HG02610 (cell line): ENCODE measurements around the gene CMSS1.

ENCODE experiments used
- ATAC-seq: cut with Tn5 transposase; IDR thresholded peaks from one replicate; pipeline ENCODE4 v1.9.1; 2021; ENCODE audit warnings: mild to moderate bottlenecking, moderate library complexity; ENCODE audit not compliant: unreplicated experiment

CMSS1 gene

DNA sequence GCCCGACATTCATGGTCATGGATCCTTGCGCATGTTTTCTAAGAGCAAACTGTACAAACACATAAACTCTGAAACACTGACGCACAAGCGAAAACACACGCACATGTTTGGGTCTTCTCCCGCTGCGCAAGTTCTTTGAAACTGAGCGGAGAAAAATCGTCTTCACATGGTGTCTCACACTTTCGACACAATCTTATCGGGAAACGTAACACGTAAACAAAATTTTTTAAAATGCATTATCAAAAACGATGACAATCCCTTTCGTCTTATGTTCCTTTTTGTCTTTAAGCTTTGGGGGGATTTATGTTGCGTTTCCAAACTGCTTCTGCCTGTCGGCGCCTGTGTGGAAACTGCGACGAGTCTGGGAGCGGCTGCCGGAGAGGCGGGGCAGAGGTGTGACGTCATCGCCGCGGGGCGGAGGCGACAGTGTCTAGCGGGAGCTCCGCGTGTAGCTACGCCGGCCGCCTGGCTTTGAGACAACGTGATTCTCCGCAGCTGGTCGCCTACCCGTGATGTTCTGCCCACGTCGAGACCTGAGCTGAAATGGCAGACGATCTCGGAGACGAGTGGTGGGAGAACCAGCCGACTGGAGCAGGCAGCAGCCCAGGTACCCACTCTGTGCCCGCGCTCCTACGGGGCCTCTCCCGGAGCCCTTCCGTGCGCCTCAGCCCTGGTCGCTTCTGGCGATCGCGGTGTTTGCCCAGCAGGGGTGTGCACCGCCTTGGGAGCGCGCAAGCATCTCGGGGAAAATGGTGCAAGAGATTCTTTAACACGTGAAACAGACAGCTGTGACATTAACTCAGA lies at the start of gene CMSS1:
Gene CMSS1, plus strand, starts transcription at position 426 of the 804 bp plus-strand sequence.
- ATAC-seq, result peak; percentile 97

- ATAC-seq, result no peak
Measured at GRCh38 chr3:99768126-99768525, 49.5 kb upstream of the CMSS1 start.

GRCh38 chr3:99768808-99769501 lies 48.7 kb upstream of the CMSS1 start:
- no peak for ATAC-seq

GRCh38 chr3:99772171-99772570 lies 45.5 kb upstream of the CMSS1 start:
- no peak for ATAC-seq

GRCh38 chr3:99772671-99773070 lies 45.0 kb upstream of the CMSS1 start:
- ATAC-seq, result no peak

- peak; percentile 98 for ATAC-seq
Measured at GRCh38 chr3:99774467-99774866, 43.2 kb upstream of the CMSS1 start.

GRCh38 chr3:99776516-99777209 lies 41.0 kb upstream of the CMSS1 start:
- ATAC-seq, result no peak

- no peak for ATAC-seq
Measured at GRCh38 chr3:99777210-99777549, 40.5 kb upstream of the CMSS1 start.

- no peak for ATAC-seq
Measured at GRCh38 chr3:99777708-99778107, 40.0 kb upstream of the CMSS1 start.

GRCh38 chr3:99780749-99781148 lies 36.9 kb upstream of the CMSS1 start:
- ATAC-seq, result no peak

- no peak for ATAC-seq
Measured at GRCh38 chr3:99781761-99782160, 35.9 kb upstream of the CMSS1 start.

DNA sequence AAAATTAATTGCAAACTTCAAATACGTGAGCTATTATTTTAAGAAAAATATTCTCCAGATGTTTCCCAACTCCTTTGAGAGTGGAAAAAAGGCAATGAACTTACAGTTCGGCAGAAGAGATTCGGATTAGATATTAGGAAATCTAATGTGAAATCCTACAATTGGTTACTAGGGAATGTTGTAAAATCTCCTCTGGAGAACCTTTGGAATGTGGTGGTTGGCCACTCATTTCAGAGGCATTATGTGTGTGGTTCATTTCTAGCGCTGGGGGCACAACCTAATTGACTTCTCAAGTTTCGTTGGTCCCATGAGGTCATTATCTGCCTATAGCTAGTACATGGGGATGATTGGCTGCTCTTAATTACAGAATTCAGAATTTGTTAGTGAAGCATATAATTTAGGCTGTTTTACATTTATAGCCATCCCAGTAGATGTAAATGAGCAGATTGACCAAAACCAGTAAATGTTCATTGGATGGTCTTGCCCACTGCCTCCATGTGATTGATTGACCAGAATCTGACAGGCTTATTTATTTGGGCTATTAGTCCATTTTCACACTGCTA lies 34.6 kb upstream of the CMSS1 start:
- no peak for ATAC-seq

DNA sequence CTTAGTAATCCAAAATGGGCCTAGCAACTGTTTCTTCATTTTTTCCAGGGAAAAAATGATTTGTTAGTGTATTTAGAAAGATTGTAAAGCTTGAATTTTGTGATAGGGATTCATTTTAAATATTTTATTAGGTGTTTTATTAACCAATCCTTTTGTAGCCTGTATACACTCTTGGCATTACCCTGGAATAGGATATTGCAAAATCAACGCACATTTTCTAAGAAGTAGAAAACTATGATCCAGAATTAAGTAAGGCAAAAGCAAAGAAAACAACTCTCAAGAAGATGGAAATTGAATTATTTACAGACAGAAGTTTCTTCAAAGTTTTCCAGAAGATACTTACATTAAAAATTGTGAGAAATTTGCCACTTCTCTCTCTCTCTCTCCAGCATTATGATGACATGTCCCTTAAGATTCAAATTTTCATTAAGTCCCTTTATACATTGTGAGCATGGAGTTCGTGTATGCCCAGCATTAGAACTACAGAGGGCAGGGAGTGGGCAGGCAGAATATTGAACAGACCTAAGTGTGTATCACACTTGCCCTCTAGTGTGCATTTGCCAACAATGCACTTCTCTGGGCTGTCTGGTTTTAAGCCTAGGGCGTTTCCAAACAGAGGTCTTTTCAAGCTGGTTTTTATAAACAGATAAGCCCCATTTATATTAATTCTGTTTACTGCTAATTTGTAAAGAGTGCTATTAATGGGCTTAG lies 28.5 kb upstream of the CMSS1 start:
- ATAC-seq, result peak; percentile 97

GRCh38 chr3:99794485-99794884 lies 23.2 kb upstream of the CMSS1 start:
- no peak for ATAC-seq

DNA sequence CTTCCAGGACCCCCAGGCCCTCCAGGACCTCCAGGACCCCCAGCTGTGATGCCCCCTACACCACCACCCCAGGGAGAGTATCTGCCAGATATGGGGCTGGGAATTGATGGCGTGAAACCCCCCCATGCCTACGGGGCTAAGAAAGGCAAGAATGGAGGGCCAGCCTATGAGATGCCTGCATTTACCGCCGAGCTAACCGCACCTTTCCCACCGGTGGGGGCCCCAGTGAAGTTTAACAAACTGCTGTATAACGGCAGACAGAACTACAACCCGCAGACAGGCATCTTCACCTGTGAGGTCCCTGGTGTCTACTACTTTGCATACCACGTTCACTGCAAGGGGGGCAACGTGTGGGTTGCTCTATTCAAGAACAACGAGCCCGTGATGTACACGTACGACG lies 22.1 kb upstream of the CMSS1 start:
- ATAC-seq, result no peak

DNA sequence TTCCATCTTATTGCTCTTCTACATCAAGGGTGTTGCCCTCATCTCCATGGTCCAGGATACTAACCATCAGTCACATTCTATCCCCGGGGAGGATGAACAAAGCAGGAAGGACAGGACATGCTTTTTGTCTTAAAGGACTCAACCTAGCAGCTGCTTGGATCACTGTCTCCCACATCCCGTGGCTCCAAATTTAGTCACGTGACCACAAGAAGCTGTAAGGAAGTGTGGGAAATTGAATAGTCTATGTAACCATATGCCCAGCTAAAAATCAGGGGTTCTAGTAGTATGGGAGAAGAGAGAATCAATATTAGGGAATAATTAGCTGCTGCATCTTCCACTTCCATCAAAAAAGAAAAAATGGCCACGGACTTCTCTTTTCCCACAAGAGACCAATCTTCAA lies 18.2 kb upstream of the CMSS1 start:
- no peak for ATAC-seq

- ATAC-seq, result no peak
Measured at GRCh38 chr3:99803297-99803696, 14.4 kb upstream of the CMSS1 start.

DNA sequence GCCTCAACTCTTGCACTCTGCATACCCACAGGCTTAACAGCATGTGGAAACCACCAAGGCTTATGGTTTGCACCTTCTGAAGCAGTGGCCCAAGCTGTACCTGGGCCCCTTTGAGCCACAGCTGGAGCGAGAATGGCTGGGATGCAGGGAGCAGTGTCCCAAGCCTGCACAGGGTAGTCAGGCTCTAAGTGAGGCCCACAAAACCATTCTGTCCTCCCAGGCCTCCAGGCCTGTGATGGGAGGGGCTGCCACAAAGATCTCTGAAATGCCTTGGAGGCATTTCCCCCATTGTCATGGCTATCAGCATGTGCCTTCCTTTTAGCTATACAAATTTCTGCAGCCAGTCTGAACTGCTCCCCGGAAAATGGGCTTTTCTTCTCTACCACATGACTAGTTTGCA lies 12.5 kb upstream of the CMSS1 start:
- no peak for ATAC-seq

- ATAC-seq, result peak; percentile 44
Measured at GRCh38 chr3:99808163-99808794, 9.4 kb upstream of the CMSS1 start.

DNA sequence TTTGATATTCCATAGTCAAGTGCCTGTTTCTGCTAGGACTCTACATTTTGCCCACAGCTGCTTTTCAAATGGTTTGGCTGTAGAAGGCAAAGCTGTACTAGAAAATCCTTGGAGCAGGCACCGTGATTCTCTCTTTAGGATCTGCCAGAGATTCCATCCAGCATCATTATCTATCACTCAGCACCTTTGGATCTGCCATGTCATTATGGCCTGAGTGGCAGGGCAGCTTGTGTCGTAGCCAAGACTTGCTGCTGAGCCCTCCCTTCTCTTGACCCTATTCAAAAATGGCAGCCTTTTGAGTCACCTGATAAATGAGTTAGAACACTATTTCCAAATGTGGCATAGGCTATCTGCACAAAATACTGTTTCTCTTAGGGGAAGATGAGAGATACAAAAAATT lies 8.1 kb upstream of the CMSS1 start:
- ATAC-seq, result no peak

DNA sequence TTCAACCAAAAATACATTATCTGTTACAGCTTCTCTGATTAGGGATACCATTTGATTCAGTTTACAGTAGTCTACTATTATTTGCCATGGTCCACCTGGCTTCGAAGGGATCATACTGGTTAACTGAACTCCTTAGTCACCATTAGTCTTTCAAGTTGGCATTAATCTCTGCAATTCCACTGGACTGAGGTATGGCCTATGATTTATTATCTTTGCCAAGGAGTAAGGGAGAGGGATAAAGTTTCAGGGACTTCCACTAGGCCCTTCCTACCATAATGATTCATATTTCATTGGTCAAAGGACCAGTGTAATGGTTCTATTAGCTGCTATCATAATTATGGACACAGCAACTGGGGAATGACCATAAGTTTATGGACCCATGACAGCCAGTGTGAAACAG lies 7.3 kb upstream of the CMSS1 start:
- ATAC-seq, result no peak
